T-helper 9 cell (primary cell): ENCODE results near the gene UBE2E2.
"Not testable (repeated sequence)": the region's sequence is repeated elsewhere in the genome, so short reads cannot be mapped to it uniquely, and the experiment has no call there.

ENCODE experiments used
- DNase-seq: peaks from one replicate; pipeline ENCODE4 v3.0.0-alpha.2; 2020

The UBE2E2 gene

GRCh38 chr3:23331141-23331935 is 128.2 kb downstream of the UBE2E2 start:
- DNase-seq, result no peak

- DNase-seq, result no peak
Measured at GRCh38 chr3:23333633-23334032, 130.5 kb downstream of the UBE2E2 start.

DNA sequence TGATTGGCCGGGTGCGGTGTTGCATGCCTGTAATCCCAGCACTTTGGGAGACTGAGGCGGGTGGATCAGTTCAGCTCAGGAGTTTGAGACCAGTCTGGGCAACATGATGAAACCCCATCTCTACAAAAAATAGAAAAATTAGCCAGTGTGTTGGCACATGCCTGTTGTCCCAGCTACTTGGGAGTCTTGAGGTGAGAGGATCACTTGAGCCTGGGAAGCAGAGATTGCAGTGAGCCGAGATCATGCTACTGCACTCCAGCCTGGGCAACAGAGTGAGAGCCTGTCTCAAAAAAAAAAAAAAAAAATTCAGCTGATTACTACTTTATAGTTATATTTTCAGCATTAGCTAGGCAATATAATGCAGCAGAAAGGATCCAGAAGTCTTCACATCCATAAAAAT is 133.7 kb downstream of the UBE2E2 start:
- not testable (repeated sequence) for DNase-seq

- no peak for DNase-seq
Measured at GRCh38 chr3:23341147-23341838, 138.2 kb downstream of the UBE2E2 start.

GRCh38 chr3:23342343-23342742 is 139.2 kb downstream of the UBE2E2 start:
- no peak for DNase-seq

DNA sequence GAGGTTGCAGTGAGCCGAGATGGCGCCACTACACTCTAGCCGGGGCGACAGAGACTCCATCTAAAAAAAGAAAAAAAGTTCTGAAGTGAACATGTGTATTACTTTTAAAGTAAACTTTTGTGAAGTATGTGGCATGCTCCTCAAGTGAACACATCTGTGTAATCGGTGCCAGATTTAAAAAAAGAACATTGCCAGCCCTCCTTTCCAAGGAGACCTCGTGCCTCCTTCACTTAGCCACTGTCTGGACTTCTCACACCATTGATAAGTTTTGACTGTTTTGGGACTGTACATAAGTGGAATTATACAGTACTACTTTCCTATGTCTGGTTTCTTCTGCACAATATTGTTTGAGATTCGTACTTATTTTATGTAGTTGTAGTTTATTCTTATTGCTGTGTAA is 140.4 kb downstream of the UBE2E2 start:
- no peak for DNase-seq

- no peak for DNase-seq
Measured at GRCh38 chr3:23344886-23345285, 141.8 kb downstream of the UBE2E2 start.

- not testable (repeated sequence) for DNase-seq
Measured at GRCh38 chr3:23349444-23349843, 146.3 kb downstream of the UBE2E2 start.

DNA sequence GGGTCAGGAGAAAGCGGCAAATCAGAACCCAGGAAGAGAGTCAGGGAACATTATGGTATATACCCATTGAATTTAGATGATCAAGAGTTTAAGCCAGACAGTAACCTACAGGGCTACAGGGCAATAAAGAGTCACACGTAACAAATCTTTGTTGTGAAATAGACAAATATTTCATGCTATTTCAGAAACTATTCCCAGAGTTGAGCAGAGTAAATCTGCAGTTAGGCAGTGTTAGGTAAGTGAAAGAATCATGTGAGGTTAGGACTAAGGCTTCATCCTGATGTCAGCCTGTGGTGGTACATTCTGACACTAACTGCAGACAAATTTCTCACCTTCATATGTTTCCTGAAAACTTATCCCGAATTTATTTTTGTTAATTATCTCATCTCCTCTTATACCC is 153.0 kb downstream of the UBE2E2 start:
- no peak for DNase-seq

DNA sequence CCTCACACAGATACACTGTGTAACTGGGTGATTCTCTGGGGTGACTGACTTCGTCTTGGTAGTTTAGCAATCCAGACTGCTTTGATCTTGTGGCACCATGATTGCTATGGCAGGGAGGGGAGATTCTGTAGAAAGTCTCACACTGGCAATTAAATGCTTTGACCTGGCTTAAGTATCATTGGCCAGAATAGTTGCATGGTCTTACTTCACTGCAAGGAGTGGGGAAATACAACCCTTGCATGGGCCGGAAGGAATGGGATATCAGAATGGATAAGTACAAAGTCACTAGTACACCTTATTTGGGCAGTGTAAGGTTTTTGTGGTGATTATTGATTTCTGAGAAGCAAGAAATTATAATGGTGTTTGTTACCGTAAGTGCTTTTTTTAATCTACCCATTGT is 153.8 kb downstream of the UBE2E2 start:
- no peak for DNase-seq

DNA sequence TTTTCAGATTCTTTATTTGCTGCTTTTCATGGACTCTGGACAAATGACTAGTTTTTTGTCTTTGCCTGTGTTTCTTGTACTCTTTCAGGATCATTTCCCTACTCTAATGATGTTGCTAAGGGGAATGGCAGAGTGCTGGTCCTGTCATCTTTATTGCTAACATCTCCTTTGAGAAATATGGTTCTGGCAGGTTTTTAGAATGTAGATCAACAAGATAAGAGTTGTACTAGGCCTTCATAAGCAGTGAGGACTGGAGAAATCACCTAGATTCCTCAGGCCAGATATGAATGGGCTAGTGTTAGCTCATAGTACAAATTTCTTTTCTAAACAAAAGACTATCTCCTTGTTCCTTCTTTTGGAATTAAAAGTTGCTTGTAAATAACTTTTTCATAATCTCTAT is 156.0 kb downstream of the UBE2E2 start:
- no peak for DNase-seq

DNA sequence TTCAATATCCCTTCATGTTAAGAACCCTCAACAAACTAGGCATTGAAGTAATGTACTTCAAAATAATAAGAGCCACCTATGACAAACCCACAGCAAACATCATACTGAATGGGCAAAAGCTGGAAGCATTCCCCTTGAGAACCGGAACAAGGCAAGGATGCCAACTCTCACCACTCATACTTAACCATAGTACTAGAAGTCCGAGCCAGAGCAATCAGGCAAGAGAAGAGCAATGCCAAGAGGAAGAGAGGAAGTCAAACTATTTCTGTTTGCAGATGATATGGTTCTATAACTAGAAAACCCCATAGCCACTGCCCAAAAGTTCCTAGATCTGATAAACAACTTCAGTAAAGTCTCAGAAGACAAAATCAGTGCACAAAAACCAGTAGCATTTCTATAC is 161.9 kb downstream of the UBE2E2 start:
- DNase-seq, result no peak

- DNase-seq, result no peak
Measured at GRCh38 chr3:23368731-23369130, 165.6 kb downstream of the UBE2E2 start.

DNA sequence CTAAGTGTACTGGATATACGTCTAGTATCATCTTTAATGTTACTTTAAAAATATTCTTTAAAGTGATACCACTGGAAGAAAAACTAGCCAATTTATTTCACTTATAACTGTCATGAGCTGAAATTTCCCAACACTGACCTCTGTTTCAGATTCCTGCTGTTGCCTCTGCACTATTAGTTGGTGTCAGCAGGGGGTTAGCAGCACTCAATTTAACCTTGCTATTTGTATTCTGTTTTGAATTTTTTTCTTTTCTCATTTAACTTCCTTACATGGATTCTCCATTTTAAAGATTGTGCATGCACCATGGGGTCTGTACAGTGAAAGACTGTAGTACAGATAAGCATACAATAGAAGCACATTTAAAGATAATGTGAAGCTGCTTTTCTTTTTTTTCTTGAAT is 169.2 kb downstream of the UBE2E2 start:
- no peak for DNase-seq

DNA sequence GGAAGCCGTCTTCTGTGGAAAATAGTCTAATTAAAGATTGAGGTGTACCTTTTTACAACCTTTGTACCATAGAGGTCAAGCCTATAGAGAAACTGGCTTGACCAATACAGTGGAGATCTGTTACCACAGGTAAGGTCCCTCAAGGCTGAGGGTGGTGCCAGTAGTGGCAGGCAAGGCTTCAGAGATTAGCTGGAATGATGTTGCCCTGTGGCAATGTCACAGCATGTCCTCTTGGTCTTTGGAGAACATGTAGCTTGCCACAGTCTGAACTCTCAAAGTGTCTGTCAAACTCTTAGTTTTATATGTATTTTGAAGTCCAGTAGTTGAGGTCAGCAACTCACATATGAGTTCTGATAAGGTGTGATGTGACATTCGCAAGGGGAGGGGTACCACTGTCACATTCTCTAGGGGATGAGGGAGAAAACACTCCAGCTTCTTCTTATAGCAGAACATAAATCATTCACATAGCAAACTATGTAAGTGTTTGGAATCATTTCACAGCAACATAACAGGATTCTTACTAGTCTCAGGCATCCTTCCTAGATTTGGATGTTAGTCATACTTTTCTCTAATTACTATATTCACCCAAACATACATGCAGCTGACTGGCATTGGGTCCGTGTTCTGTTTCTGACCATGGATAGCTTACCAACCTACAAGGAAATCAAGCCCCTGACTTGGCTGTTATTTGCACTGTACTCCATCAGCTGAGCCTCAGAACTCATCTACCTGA is 173.6 kb downstream of the UBE2E2 start:
- no peak for DNase-seq

- no peak for DNase-seq
Measured at GRCh38 chr3:23377928-23378672, 175.0 kb downstream of the UBE2E2 start.

GRCh38 chr3:23383875-23384274 is 180.7 kb downstream of the UBE2E2 start:
- no peak for DNase-seq

DNA sequence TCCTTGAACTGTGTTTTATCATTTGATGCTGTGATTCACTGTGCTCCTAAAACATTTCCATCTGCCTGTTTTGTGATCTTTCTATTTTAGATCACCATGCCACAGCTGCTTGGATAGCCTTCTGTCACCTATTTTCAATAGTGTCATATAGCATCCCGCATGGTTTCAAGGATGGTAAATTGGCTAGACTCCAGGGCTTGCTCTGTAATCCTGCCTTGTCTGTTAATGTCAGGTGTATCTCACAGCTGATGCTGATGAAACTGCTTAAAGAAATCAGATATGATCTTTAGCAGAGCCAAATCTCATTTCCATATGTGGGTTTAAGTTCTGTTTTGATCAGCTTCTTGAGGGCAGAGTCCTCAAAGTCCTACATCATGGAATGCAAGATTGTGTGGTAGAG is 182.2 kb downstream of the UBE2E2 start:
- DNase-seq, result no peak

DNA sequence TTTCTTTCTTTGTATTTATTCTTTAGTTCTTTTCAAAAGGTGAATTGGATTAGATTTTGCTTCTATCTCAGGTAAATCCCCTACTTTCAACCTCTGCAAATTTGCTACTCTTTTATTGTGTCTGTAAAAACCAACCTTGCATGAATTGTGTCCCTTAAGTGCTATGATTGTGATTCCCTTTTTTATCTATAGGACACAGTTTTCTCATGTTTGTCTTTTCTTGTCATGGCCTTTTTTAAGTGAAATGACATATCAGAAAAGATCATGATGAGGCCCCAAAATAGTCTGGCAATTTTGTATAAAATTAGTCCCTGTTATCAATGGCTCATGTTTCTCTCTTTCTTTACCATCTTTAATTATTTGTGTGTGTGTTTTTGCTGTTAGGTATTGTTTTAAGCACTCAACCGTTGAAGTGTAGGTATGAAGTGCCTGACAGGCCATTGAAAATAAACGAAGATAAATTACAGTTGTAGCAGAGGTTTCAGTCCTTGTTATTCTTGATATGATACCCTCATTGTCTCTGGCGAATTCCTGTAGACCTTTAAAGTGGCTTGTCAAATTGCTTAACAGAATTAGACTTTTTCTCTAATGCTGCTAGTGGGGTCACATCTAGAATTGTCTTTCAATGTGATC is 184.3 kb downstream of the UBE2E2 start:
- DNase-seq, result no peak

DNA sequence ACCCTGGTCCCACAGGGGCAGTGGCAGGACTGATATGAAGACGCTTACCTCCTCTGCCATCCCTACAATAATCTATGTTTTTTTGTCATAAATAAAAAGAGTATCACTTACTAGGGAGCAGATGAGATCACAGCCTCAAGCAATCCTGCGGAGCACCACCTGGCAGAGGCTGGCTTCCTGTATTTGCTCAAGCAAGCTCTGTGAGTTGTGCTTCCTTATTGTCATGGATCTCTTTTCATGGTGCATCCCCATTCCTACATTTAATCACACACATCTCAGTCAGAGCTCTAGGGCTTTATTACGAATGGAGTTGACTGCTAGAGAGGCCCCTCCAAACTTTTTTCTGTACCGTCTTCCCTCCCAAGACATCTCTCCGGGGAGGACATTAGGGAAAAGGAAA is 186.0 kb downstream of the UBE2E2 start:
- DNase-seq, result no peak

- DNase-seq, result no peak
Measured at GRCh38 chr3:23389686-23390085, 186.6 kb downstream of the UBE2E2 start.

DNA sequence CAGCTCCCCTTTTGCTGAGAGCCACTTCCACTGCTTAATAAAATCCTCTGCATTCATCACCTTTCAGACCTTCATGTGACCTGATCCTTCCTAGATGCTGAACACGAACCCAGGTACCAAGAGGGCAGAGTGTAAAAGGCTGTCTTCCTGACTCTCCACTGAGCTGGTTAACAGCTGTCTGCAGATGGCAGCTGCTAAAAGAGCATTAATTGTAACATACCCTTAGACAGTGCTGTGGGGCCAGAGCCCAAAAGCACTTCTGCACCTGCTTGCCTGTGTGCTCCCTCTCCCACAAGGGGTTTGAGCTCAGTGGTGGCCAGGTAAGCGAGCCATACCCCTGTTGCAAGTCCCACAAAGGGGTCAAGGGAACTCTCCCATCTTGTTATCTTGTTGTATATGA is 187.3 kb downstream of the UBE2E2 start:
- no peak for DNase-seq
